Measurements from ENCODE around the gene PCSK6.

DNA sequence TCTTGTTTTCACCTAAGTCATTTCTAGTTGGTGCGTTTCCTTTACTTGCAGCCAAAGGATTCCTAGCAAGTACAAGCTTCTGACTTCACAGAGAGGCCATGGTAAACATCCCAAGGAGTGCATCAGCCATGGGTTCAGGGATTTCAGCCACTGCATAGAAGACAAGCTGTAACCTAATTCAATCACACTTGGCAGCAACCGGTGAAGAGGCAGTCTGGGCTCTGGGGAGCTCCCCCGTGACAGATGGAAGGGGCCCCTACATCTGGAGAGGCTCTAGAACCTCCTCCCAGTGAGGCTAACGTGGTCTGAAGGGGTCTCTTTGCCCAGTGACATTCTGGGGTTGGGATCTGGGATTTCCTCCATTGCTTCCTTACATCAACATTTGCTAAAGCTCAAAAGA, 186.1 kb downstream of the PCSK6 start:
- TF ChIP-seq POLR2A (IDR thresholded peaks at IDR 0.05; ENCODE audit: low read length) (no peak), GATA1 (IDR thresholded peaks at IDR 0.05; ENCODE audit: low read depth, low read length) (no peak)

All from erythroblast (primary cell).